H1 (cell line): ENCODE data around the gene MICU1. TPM values are rescaled to one million over a fixed set of nuclear protein-coding genes. Genes with fewer than 3 reads are reported as not detected.

Source experiments
- CTCF ChIA-PET: fragments of 300-600 bp; sonication (Branson Sonifier 250); formaldehyde crosslinking; loops from one replicate; lab custom pipeline; 2021; ENCODE audit not compliant: partially characterized antibody; lab: Charles Lee
- POLR2A ChIA-PET: fragments of 300-600 bp; sonication (Branson Sonifier 250); formaldehyde crosslinking; loops from one replicate; lab custom pipeline; 2021; ENCODE audit warnings: inconsistent platforms; ENCODE audit not compliant: partially characterized antibody; lab: Charles Lee
- DNase-seq, 2 experiments: peaks; one replicate each; pipeline versions ENCODE4 v3.0.0 to v3.0.0-alpha.2; 2010 to 2022; ENCODE audit warnings: low spot score in 2 of 2, low read depth in 1 of 2, mixed read lengths in 1 of 2
- FAIRE-seq: peaks from 2 replicates; lab custom pipeline; 2011; peaks lifted over from hg19 to GRCh38; lab: Jason Lieb, UNC
- H2AFZ ChIP-seq: 2 replicates; pipeline ENCODE4 v1.8.1; 2012; ENCODE audit warnings: low read length, inconsistent platforms
- H2AK5ac ChIP-seq: 2 replicates; pipeline ENCODE4 v1.6.1; 2013; ENCODE audit warnings: low read depth, low read length
- H2BK120ac ChIP-seq: replicated peaks from 2 replicates; pipeline ENCODE3; 2013; ENCODE audit warnings: low read depth, low read length, inconsistent platforms
- H2BK12ac ChIP-seq: 2 replicates; pipeline ENCODE4 v1.6.1; 2013; ENCODE audit warnings: low read depth, low read length
- H2BK15ac ChIP-seq: 2 replicates; pipeline ENCODE4 v1.6.1; 2013; ENCODE audit warnings: low read length
- H2BK20ac ChIP-seq: 2 replicates; pipeline ENCODE4 v1.6.1; 2013; ENCODE audit warnings: low read length
- H2BK5ac ChIP-seq: 2 replicates; pipeline ENCODE4 v1.6.1; 2013; ENCODE audit warnings: low read depth, low read length
- H3K14ac ChIP-seq: 2 replicates; pipeline ENCODE4 v1.6.1; 2013; ENCODE audit warnings: inconsistent platforms; ENCODE audit not compliant: insufficient read length
- H3K18ac ChIP-seq: 2 replicates; pipeline ENCODE4 v1.6.1; 2013; ENCODE audit warnings: low read length; ENCODE audit errors: extremely low read depth
- H3K23ac ChIP-seq: 2 replicates; pipeline ENCODE4 v1.6.1; 2013; ENCODE audit warnings: inconsistent platforms; ENCODE audit not compliant: insufficient read length
- H3K23me2 ChIP-seq: 2 replicates; pipeline ENCODE4 v1.6.1; 2013; ENCODE audit warnings: low read depth, low read length
- H3K27ac ChIP-seq: 2 replicates; pipeline ENCODE4 v1.6.1; 2011; ENCODE audit warnings: low read depth, low read length, inconsistent platforms
- H3K27me3 ChIP-seq, 4 experiments: replicated peaks in 1 of 4; 1 replicate in 1 of 4; 2 replicates in 3 of 4; pipeline versions ENCODE4 v1.6.1 to v1.8.1; 2011 to 2013; ENCODE audit warnings: low read length in 3 of 4, mild to moderate bottlenecking in 3 of 4, inconsistent platforms in 2 of 4, mixed read lengths in 2 of 4, moderate library complexity in 1 of 4; ENCODE audit not compliant: control insufficient read depth in 3 of 4, insufficient read depth in 3 of 4; ENCODE audit errors: extremely low read depth in 1 of 4
- H3K36me3 ChIP-seq, 4 experiments: 2 replicates each; pipeline versions ENCODE4 v1.6.1 to v1.8.1; 2011 to 2013; ENCODE audit warnings: mild to moderate bottlenecking in 4 of 4, low read length in 3 of 4, moderate library complexity in 2 of 4, control low read depth in 1 of 4, inconsistent platforms in 1 of 4; ENCODE audit not compliant: insufficient read depth in 4 of 4, control insufficient read depth in 2 of 4
- H3K4ac ChIP-seq: replicated peaks from 2 replicates; pipeline ENCODE3; 2013; ENCODE audit warnings: low read length, low read depth, mixed read lengths, inconsistent platforms; ENCODE audit not compliant: insufficient read length
- H3K4me1 ChIP-seq, 4 experiments: replicated peaks in 1 of 4; 1 replicate in 1 of 4; 2 replicates in 3 of 4; pipeline versions ENCODE4 v1.6.1 to v1.8.1; 2011 to 2013; ENCODE audit warnings: low read length in 3 of 4, inconsistent platforms in 2 of 4, mixed read lengths in 1 of 4; ENCODE audit not compliant: insufficient read depth in 4 of 4, control insufficient read depth in 3 of 4
- H3K4me2 ChIP-seq, 2 experiments: 2 replicates each; pipeline versions ENCODE4 v1.6.1 to v1.8.1; 2011 to 2013; ENCODE audit warnings: low read depth in 2 of 2, low read length in 2 of 2, control low read depth in 1 of 2, inconsistent platforms in 1 of 2, mild to moderate bottlenecking in 1 of 2; ENCODE audit not compliant: insufficient read depth in 1 of 2
- H3K4me3 ChIP-seq, 4 experiments: fragments of 200-600, 300-600 bp in 1 of 4; sonication (generic), shearing (Covaris generic), sonication (Bioruptor Twin) in 1 of 4; 2 replicates each; pipeline versions ENCODE4 v1.5.1 to v1.8.1; 2011 to 2016; ENCODE audit warnings: low read length in 4 of 4, low read depth in 3 of 4, control low read depth in 2 of 4, inconsistent platforms in 2 of 4, mild to moderate bottlenecking in 2 of 4, mixed read lengths in 1 of 4, moderate library complexity in 1 of 4; ENCODE audit not compliant: insufficient read depth in 2 of 4; ENCODE audit errors: extremely low read depth in 1 of 4
- H3K56ac ChIP-seq: replicated peaks from 2 replicates; pipeline ENCODE3; 2013; ENCODE audit warnings: low read depth, mild to moderate bottlenecking, mixed read lengths, low read length, inconsistent platforms; ENCODE audit not compliant: insufficient read length
- H3K79me1 ChIP-seq: 2 replicates; pipeline ENCODE4 v1.6.1; 2013; ENCODE audit warnings: low read depth, low read length, control low read depth
- H3K79me2 ChIP-seq, 2 experiments: 2 replicates each; pipeline versions ENCODE4 v1.6.1 to v1.8.1; 2012 to 2013; ENCODE audit warnings: low read length in 2 of 2, mild to moderate bottlenecking in 2 of 2, inconsistent platforms in 1 of 2; ENCODE audit not compliant: insufficient read depth in 2 of 2, control insufficient read depth in 1 of 2
- H3K9ac ChIP-seq, 4 experiments: replicated peaks in 1 of 4; 1 replicate in 1 of 4; 2 replicates in 3 of 4; pipeline versions ENCODE4 v1.6.1 to v1.8.1; 2011 to 2013; ENCODE audit warnings: low read depth in 3 of 4, low read length in 3 of 4, control low read depth in 2 of 4, mild to moderate bottlenecking in 2 of 4, moderate library complexity in 2 of 4, inconsistent platforms in 1 of 4; ENCODE audit errors: extremely low read depth in 1 of 4
- H3K9me3 ChIP-seq, 2 experiments: 2 replicates each; pipeline versions ENCODE4 v1.6.1 to v1.8.1; 2012 to 2013; ENCODE audit warnings: mild to moderate bottlenecking in 2 of 2, moderate library complexity in 2 of 2, control low read depth in 1 of 2, inconsistent platforms in 1 of 2, low read depth in 1 of 2, low read length in 1 of 2, mixed read lengths in 1 of 2; ENCODE audit not compliant: insufficient read depth in 2 of 2
- H4K20me1 ChIP-seq, 2 experiments: replicated peaks in 1 of 2; 2 replicates each; pipeline versions ENCODE3 to v1.8.1; 2011 to 2013; ENCODE audit warnings: inconsistent platforms in 2 of 2, low read length in 2 of 2, mild to moderate bottlenecking in 1 of 2; ENCODE audit not compliant: insufficient read depth in 2 of 2, control insufficient read depth in 1 of 2
- H4K5ac ChIP-seq: 2 replicates; pipeline ENCODE4 v1.6.1; 2013; ENCODE audit warnings: low read length, low read depth, mixed read lengths, inconsistent platforms; ENCODE audit not compliant: insufficient read length
- H4K8ac ChIP-seq: 2 replicates; pipeline ENCODE4 v1.8.0; 2013; ENCODE audit warnings: mild to moderate bottlenecking, moderate library complexity, low read length, inconsistent platforms; ENCODE audit not compliant: insufficient read depth; ENCODE audit errors: extremely low read depth
- H4K91ac ChIP-seq: replicated peaks from 2 replicates; pipeline ENCODE3; 2013; ENCODE audit warnings: low read length, mixed read lengths, inconsistent platforms; ENCODE audit not compliant: insufficient read length
- CTBP2 ChIP-seq: IDR thresholded peaks from 2 replicates; pipeline ENCODE4 v1.7.0; 2011; ENCODE audit warnings: borderline replicate concordance, mild to moderate bottlenecking, moderate library complexity, mixed read lengths, low read length; ENCODE audit not compliant: insufficient read depth, insufficient read length
- KDM4A ChIP-seq: IDR thresholded peaks from one replicate; pipeline ENCODE4 v1.7.1; 2012; ENCODE audit warnings: low read depth, mild to moderate bottlenecking, moderate library complexity, low read length, inconsistent platforms; ENCODE audit not compliant: severe bottlenecking
- NANOG ChIP-seq: IDR thresholded peaks from 2 replicates; pipeline ENCODE4 v1.6.1; 2011; ENCODE audit warnings: low read length, low read depth, mild to moderate bottlenecking, inconsistent platforms; ENCODE audit not compliant: insufficient read depth, poor library complexity, severe bottlenecking
- RXRA ChIP-seq: IDR thresholded peaks from 2 replicates; pipeline ENCODE4 v1.6.1; 2011; ENCODE audit warnings: low read depth, mild to moderate bottlenecking, low read length, moderate library complexity; ENCODE audit not compliant: insufficient read depth
- SIRT6 ChIP-seq: IDR thresholded peaks from one replicate; pipeline ENCODE4 v1.7.1; 2012; ENCODE audit warnings: low read length, inconsistent platforms
- SIX5 ChIP-seq: IDR thresholded peaks from 2 replicates; pipeline ENCODE4 v1.6.1; 2011; ENCODE audit warnings: mild to moderate bottlenecking, low read depth, low read length
- TBP ChIP-seq: IDR thresholded peaks from 2 replicates; pipeline ENCODE4 v1.6.1; 2011; ENCODE audit warnings: low read depth, low read length, improper control_type of control experiment
- WGBS, 2 experiments: shearing (Covaris generic) in 1 of 2; methylation state at CpG; one replicate each; pipeline versions ENCODE4 v1.1.6 to v1.1.7; 2013 to 2015; ENCODE audit warnings: low lambda C conversion rate in 2 of 2, mixed read lengths in 2 of 2, inconsistent platforms in 1 of 2, low coverage in 1 of 2, missing lambda C conversion rate in 1 of 2; ENCODE audit not compliant: insufficient replicate concordance in 2 of 2, insufficient coverage in 1 of 2, insufficient read length in 1 of 2; ENCODE audit errors: extremely low coverage in 1 of 2, missing lambda C conversion rate in 1 of 2; 5-methylcytosine and 5-hydroxymethylcytosine counted together
- polyA plus RNA-seq, 7 experiments: library from polyadenylated mRNA; depleted of rRNA in 3 of 7; stranded (reverse) in 5 of 7; unstranded in 2 of 7; fragments of >200 nt in 5 of 7; fragments of 200-250 nt in 2 of 7; gene quantifications; 1 replicate in 5 of 7; 2 replicates in 1 of 7; 4 replicates in 1 of 7; pipeline versions ENCODE4 v1.2.1 to v1.2.3, GENCODE V29; 2011 to 2013; ENCODE audit warnings: missing spikeins in 2 of 7, mixed read lengths in 2 of 7
- total RNA-seq: library from RNA; stranded (reverse); fragmentation: NEBNext Ultra II Directional; extraction: Animal tissue kit (Norgen Biotek cat#: 25700); gene quantifications from 2 replicates; pipeline ENCODE4 v1.2.1, GENCODE V29; 2021

MICU1 gene
- total and polyA plus RNA-seq, 2 of the 8 experiments (the other 6 are each of a cell fraction or from before 2014, with no cell fraction given) = 18.0 to 36.7 TPM

DNA sequence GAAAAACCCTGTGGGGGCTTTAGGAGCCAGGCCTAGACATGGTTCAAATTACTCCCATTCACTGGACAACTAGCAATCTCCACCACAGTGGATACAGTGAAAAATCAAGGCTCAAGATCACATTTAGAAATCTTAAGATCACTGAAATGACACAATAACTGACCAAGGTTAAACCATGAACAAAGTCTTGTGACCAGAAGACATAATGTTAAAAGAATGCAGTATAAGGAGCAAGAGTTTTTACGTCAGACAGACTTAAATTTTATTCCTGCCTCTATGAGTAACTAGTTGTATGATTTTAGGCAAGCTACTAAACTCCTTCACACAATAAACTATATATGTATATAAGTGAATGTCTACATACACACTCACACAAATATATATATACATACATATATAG, 68.5 kb downstream of the MICU1 start:
- H4K5ac ChIP-seq = no peak overlapping the region
- H3K4me2 ChIP-seq = no peak overlapping the region
- H4K91ac ChIP-seq = no peak overlapping the region
- CTCF ChIA-PET = interaction anchor here (1.1 to 2.0 kb wide), 2 partner anchors 10 to 12 kb away, joined by 3 to 14 read pairs; no protein-coding TSS in a partner anchor
- DNase-seq (no peak), FAIRE-seq (no peak)
- POLR2A ChIA-PET = no interaction called here
- no peak overlapping the region for H2BK120ac ChIP-seq
- no peak overlapping the region for H3K9ac ChIP-seq
- H3K9me3 ChIP-seq = peaks cover 7 to 9% of the 10 kb centered on the region in 2 experiments
- H3K27me3 ChIP-seq = no peaks in the 10 kb centered on the region
- no peaks in the 10 kb centered on the region for H3K79me2 ChIP-seq
- H3K36me3 ChIP-seq = peaks cover 0 to 25% (median 13%) of the 10 kb centered on the region in 4 experiments; a peak in 5 of 8 replicates
- no peak overlapping the region for H2AK5ac ChIP-seq
- H4K8ac ChIP-seq = no peak overlapping the region
- H4K20me1 ChIP-seq = no peaks in the 10 kb centered on the region
- no peak overlapping the region for H3K18ac ChIP-seq
- no peak overlapping the region for H2BK15ac ChIP-seq
- H3K4ac ChIP-seq = no peak overlapping the region
- peaks cover 2% of the 10 kb centered on the region; the same call in 1 of the 2 replicates for H3K79me1 ChIP-seq
- H3K23ac ChIP-seq = no peak overlapping the region
- no peak overlapping the region for H3K56ac ChIP-seq
- H2AFZ ChIP-seq = no peak overlapping the region
- no peak overlapping the region for H2BK20ac ChIP-seq
- H3K14ac ChIP-seq = no peak overlapping the region
- no peak overlapping the region for H2BK12ac ChIP-seq
- H3K4me3 ChIP-seq = no peak overlapping the region
- no peak overlapping the region for H3K27ac ChIP-seq
- no peak overlapping the region for H2BK5ac ChIP-seq
- TF ChIP-seq KDM4A (no peak), CTBP2 (no peak), SIX5 (no peak), SIRT6 (no peak), NANOG (no peak), RXRA (no peak), TBP (no peak)
- H3K23me2 ChIP-seq = no peaks in the 10 kb centered on the region
- WGBS, 2 experiments = 83% methylated on average over 1 of the region's 1 CpG; no CpG with 5 or more reads in 1 of the 2 experiments
- H3K4me1 ChIP-seq = no peaks in the 10 kb centered on the region
